Nucleus accumbens (tissue), 56 donors: Measurements from ENCODE around the gene TMEM63C.
A peak's percentile ranks its signal among the peaks of the same experiment; 100 is the strongest.

Experiments used
- DNase-seq, 56 donors: peaks; one replicate each; lab custom pipeline; 2025; lab: John Stamatoyannopoulos, UW

The TMEM63C gene

GRCh38 chr14:77194706-77195105, 13.1 kb downstream of the TMEM63C start:
- DNase-seq, result no peak

- DNase-seq, result peak in 16 of 56 donors; percentile 9 to 58 (median 32)
Measured at GRCh38 chr14:77195766-77196165, 14.2 kb downstream of the TMEM63C start.

- DNase-seq, result no peak
Measured at GRCh38 chr14:77197988-77198387, 16.4 kb downstream of the TMEM63C start.

- DNase-seq, result no peak
Measured at GRCh38 chr14:77198561-77198960, 17.0 kb downstream of the TMEM63C start.

GRCh38 chr14:77199590-77199989, 18.0 kb downstream of the TMEM63C start:
- DNase-seq, result no peak

- no peak for DNase-seq
Measured at GRCh38 chr14:77200406-77200985, 18.9 kb downstream of the TMEM63C start.

GRCh38 chr14:77201696-77202095, 20.1 kb downstream of the TMEM63C start:
- DNase-seq, result no peak

GRCh38 chr14:77203611-77204458, 22.2 kb downstream of the TMEM63C start:
- DNase-seq, result peak in 27 of 56 donors; percentile 8 to 70 (median 28)

- DNase-seq, result peak in 3 of 56 donors; percentile 14 to 32 (median 18)
Measured at GRCh38 chr14:77204459-77204771, 22.8 kb downstream of the TMEM63C start.

GRCh38 chr14:77204907-77205306, 23.3 kb downstream of the TMEM63C start:
- no peak for DNase-seq

GRCh38 chr14:77205566-77205965, 24.0 kb downstream of the TMEM63C start:
- no peak for DNase-seq

GRCh38 chr14:77206261-77206824, 24.7 kb downstream of the TMEM63C start:
- DNase-seq, result no peak

- DNase-seq, result peak in 1 of 56 donors; percentile 26
Measured at GRCh38 chr14:77206877-77207389, 25.3 kb downstream of the TMEM63C start.

- DNase-seq, result peak in 47 of 56 donors; percentile 9 to 78 (median 41)
Measured at GRCh38 chr14:77208291-77208978, 26.8 kb downstream of the TMEM63C start.

GRCh38 chr14:77208979-77209318, 27.4 kb downstream of the TMEM63C start:
- DNase-seq, result no peak

GRCh38 chr14:77212097-77212870, 30.7 kb downstream of the TMEM63C start:
- peak in 5 of 56 donors; percentile 10 to 37 (median 16) for DNase-seq

- peak in 30 of 56 donors; percentile 4 to 69 (median 20) for DNase-seq
Measured at GRCh38 chr14:77212943-77213678, 31.5 kb downstream of the TMEM63C start.

- DNase-seq, result no peak
Measured at GRCh38 chr14:77213679-77214016, 32.0 kb downstream of the TMEM63C start.

GRCh38 chr14:77214216-77214615, 32.6 kb downstream of the TMEM63C start:
- no peak for DNase-seq

- no peak for DNase-seq
Measured at GRCh38 chr14:77217551-77217950, 36.0 kb downstream of the TMEM63C start.
